Calu3 (cell line): ENCODE results near the gene RAB5B. TPM values are rescaled to one million over a fixed set of nuclear protein-coding genes. Genes with fewer than 3 reads are reported as not detected.

ENCODE experiments used
- BruUV-seq: library from RNA; stranded (reverse); fragments of 400-500 nt; replicated peaks from 2 replicates; lab custom pipeline; 2021; lab: Mats Ljungman, UMichigan
- CTCF ChIA-PET: fragments of 300-600 bp; sonication (Branson Sonifier 250); formaldehyde crosslinking; loops from one replicate; lab custom pipeline; 2022; ENCODE audit warnings: antibody characterized with exemption; lab: Charles Lee
- DNase-seq: peaks from one replicate; pipeline ENCODE4 v3.0.0; 2022
- H3K27ac Mint-ChIP-seq: one replicate; pipeline ENCODE4 v1.8.0; 2022; ENCODE audit warnings: mixed read lengths; ENCODE audit not compliant: unreplicated experiment
- H3K27me3 Mint-ChIP-seq: one replicate; pipeline ENCODE4 v1.8.0; 2022; ENCODE audit warnings: mixed read lengths; ENCODE audit not compliant: unreplicated experiment
- H3K36me3 Mint-ChIP-seq: one replicate; pipeline ENCODE4 v1.8.0; 2022; ENCODE audit warnings: mild to moderate bottlenecking, moderate library complexity, mixed read lengths; ENCODE audit not compliant: insufficient read depth, unreplicated experiment
- H3K4me1 Mint-ChIP-seq: one replicate; pipeline ENCODE4 v1.8.0; 2022; ENCODE audit warnings: mild to moderate bottlenecking, low read depth, mixed read lengths; ENCODE audit not compliant: unreplicated experiment
- H3K4me3 Mint-ChIP-seq: one replicate; pipeline ENCODE4 v1.8.0; 2022; ENCODE audit warnings: mild to moderate bottlenecking, low read depth, moderate library complexity, mixed read lengths; ENCODE audit not compliant: unreplicated experiment
- H3K9me3 Mint-ChIP-seq: one replicate; pipeline ENCODE4 v1.8.0; 2022; ENCODE audit warnings: low read depth, mixed read lengths; ENCODE audit not compliant: unreplicated experiment
- CTCF ChIP-seq: fragments of 200-600 bp; IDR thresholded peaks from one replicate; pipeline ENCODE4 v1.8.0; 2022; ENCODE audit warnings: antibody characterized with exemption; ENCODE audit not compliant: unreplicated experiment
- intact Hi-C: fragments of 100-400 bp; cut with micrococcal nuclease; formaldehyde crosslinking; loops from one replicate; pipeline ENCODE4 v1.10.0; 2022; ENCODE audit not compliant: unreplicated experiment
- total RNA-seq: library from RNA; stranded (reverse); gene quantifications from 2 replicates; pipeline ENCODE4 v1.2.3, GENCODE V29; 2022

RAB5B gene
- total RNA-seq, 1 experiment from 2014 or later, result 91.6 TPM

GRCh38 chr12:56010111-56010570, 36.3 kb downstream of the RAB5B start:
- TF ChIP-seq CTCF, result no peak
- H3K4me1 Mint-ChIP-seq, result peaks cover 26% of the 10 kb centered on the region
- H3K27ac Mint-ChIP-seq, result peak overlapping the region; percentile 48
- H3K9me3 Mint-ChIP-seq, result no peaks in the 10 kb centered on the region
- no peaks in the 10 kb centered on the region for H3K27me3 Mint-ChIP-seq
- no peak overlapping the region for H3K4me3 Mint-ChIP-seq
- TSS peak; percentile 37 for BruUV-seq
- H3K36me3 Mint-ChIP-seq, result peaks cover 22% of the 10 kb centered on the region
- no peak for DNase-seq
- intact Hi-C loops, result no loop called here
- CTCF ChIA-PET, result no interaction called here

- Mint-ChIP-seq H3K27me3 (no peaks in the 10 kb centered on the region), H3K9me3 (no peaks in the 10 kb centered on the region), H3K4me1 (peaks cover 25% of the 10 kb centered on the region), H3K4me3 (no peak overlapping the region), H3K27ac (no peak overlapping the region), H3K36me3 (peaks cover 19% of the 10 kb centered on the region)
- intact Hi-C loops, result no loop called here
- CTCF ChIA-PET, result interaction anchor here (0.6 kb wide), 2 partner anchors 16 to 44 kb away, joined by 5 to 8 read pairs; no protein-coding TSS in a partner anchor
- BruUV-seq, result no TSS peak
- no peak for DNase-seq
- TF ChIP-seq CTCF, result no peak
These were observed 37.7 kb downstream of the RAB5B start for GRCh38 chr12:56011509-56012090.

GRCh38 chr12:56013482-56013881, 39.6 kb downstream of the RAB5B start:
- no peak overlapping the region for H3K4me3 Mint-ChIP-seq
- H3K9me3 Mint-ChIP-seq, result no peaks in the 10 kb centered on the region
- H3K27me3 Mint-ChIP-seq, result no peaks in the 10 kb centered on the region
- peaks cover 10% of the 10 kb centered on the region for H3K4me1 Mint-ChIP-seq
- DNase-seq, result no peak
- CTCF ChIA-PET, result interaction anchor here (1.1 kb wide), 1 partner anchor 40 kb away, joined by 4 read pairs; the partner anchor contains the start of gene RAB5B
- TF ChIP-seq CTCF, result no peak
- BruUV-seq, result no TSS peak
- peaks cover 5% of the 10 kb centered on the region for H3K36me3 Mint-ChIP-seq
- H3K27ac Mint-ChIP-seq, result no peak overlapping the region
- intact Hi-C loops, result no loop called here

- intact Hi-C loops, result no loop called here
- CTCF ChIA-PET, result interaction anchor here (0.5 to 1.1 kb wide), 3 partner anchors 41 to 301 kb away, joined by 4 to 6 read pairs (median 5); partner anchors contain the start of gene RAB5B
- no peak for TF ChIP-seq CTCF
- Mint-ChIP-seq H3K4me1 (peaks cover 10% of the 10 kb centered on the region), H3K4me3 (no peak overlapping the region), H3K36me3 (peaks cover under 1% of the 10 kb centered on the region), H3K9me3 (no peaks in the 10 kb centered on the region), H3K27me3 (no peaks in the 10 kb centered on the region), H3K27ac (no peak overlapping the region)
- DNase-seq, result peak; percentile 19
- BruUV-seq, result no TSS peak
These were observed 40.3 kb downstream of the RAB5B start for GRCh38 chr12:56014205-56014604.
